GM18868 (cell line): ENCODE results near the gene AFAP1L1.
A peak's percentile ranks its signal among the peaks of the same experiment; 100 is the strongest.

Experiments used
- ATAC-seq: cut with Tn5 transposase; IDR thresholded peaks from one replicate; pipeline ENCODE4 v1.9.1; 2021; ENCODE audit warnings: mild to moderate bottlenecking, moderate library complexity; ENCODE audit not compliant: unreplicated experiment

Gene AFAP1L1

GRCh38 chr5:149271716-149272563, at the start of gene AFAP1L1:
Gene AFAP1L1 (plus strand): TSS chr5:149271859. CDS start chr5:149271969, 110 bp downstream.
- ATAC-seq: peak; percentile 50

- ATAC-seq: no peak
Observed at GRCh38 chr5:149223081-149223848, 48.4 kb upstream of the AFAP1L1 start.

- ATAC-seq: no peak
Observed at GRCh38 chr5:149224282-149224681, 47.4 kb upstream of the AFAP1L1 start.

GRCh38 chr5:149227168-149227826, 44.4 kb upstream of the AFAP1L1 start:
- no peak for ATAC-seq

- ATAC-seq: no peak
Observed at GRCh38 chr5:149228618-149229297, 42.9 kb upstream of the AFAP1L1 start.

GRCh38 chr5:149229298-149229937, 42.2 kb upstream of the AFAP1L1 start:
- ATAC-seq: no peak

GRCh38 chr5:149235841-149236240, 35.8 kb upstream of the AFAP1L1 start:
- ATAC-seq: no peak

- no peak for ATAC-seq
Observed at GRCh38 chr5:149237662-149238061, 34.0 kb upstream of the AFAP1L1 start.

- ATAC-seq: no peak
Observed at GRCh38 chr5:149238540-149238939, 33.1 kb upstream of the AFAP1L1 start.

- no peak for ATAC-seq
Observed at GRCh38 chr5:149239917-149240316, 31.7 kb upstream of the AFAP1L1 start.

- peak; percentile 67 for ATAC-seq
Observed at GRCh38 chr5:149240354-149240998, 31.2 kb upstream of the AFAP1L1 start.

- no peak for ATAC-seq
Observed at GRCh38 chr5:149242339-149242738, 29.3 kb upstream of the AFAP1L1 start.

- no peak for ATAC-seq
Observed at GRCh38 chr5:149246906-149247305, 24.8 kb upstream of the AFAP1L1 start.

- no peak for ATAC-seq
Observed at GRCh38 chr5:149247726-149248125, 23.9 kb upstream of the AFAP1L1 start.

- ATAC-seq: no peak
Observed at GRCh38 chr5:149251546-149251945, 20.1 kb upstream of the AFAP1L1 start.

GRCh38 chr5:149254506-149254905, 17.2 kb upstream of the AFAP1L1 start:
- ATAC-seq: no peak

- ATAC-seq: no peak
Observed at GRCh38 chr5:149256451-149256850, 15.2 kb upstream of the AFAP1L1 start.

- no peak for ATAC-seq
Observed at GRCh38 chr5:149257131-149257530, 14.5 kb upstream of the AFAP1L1 start.

GRCh38 chr5:149257889-149258705, 13.6 kb upstream of the AFAP1L1 start:
- ATAC-seq: no peak
